ENCODE results near the gene B9D2. TPM values are rescaled to one million over a fixed set of nuclear protein-coding genes. Genes with fewer than 3 reads are reported as not detected.

B9D2 gene
- total RNA-seq, 1 experiment from 2014 or later = 7.3 TPM

DNA sequence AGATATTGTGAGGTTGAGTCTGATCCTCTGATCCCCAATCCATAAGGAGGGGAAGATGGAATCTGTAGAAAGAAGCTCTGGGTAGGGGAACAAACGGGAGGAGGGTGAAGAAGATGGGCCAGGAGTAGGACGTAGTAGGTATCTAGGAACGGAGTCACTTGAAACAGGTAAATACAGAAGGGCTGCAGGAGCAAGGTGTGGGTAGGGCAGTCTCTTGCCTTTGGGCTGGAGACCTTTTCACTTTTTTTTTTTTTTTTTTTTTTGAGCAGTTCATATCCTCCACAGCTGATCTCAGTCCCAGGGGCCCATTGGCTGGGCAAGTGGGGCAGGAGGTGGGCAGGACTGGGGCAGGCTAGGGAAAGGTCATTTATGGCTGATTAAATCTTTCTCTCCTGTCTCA, 35.1 kb upstream of the B9D2 start:
- intact Hi-C loops (cut with micrococcal nuclease) = no loop called here
- CTCF ChIA-PET = no interaction called here

DNA sequence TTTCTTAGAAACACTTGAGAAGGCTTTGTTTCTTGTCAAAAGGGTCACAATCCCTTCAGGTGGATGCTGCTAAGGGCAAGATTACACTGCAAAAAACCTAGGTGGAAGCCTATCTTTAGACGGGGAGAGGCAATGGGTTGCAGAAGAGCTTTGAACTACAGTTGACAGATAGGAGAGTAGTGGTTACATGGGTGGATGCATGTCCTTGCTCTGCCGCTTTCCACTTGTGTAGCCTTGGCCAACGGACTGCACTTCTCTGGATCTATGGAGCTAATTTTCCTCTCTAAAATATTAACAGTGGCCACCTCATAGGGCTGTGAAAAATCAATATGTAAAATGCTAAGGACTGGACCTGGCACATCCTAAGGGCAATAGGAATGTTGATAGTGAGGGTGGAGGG, 34.6 kb upstream of the B9D2 start:
- no peaks in the 10 kb centered on the region for H3K9me3 ChIP-seq (ENCODE audit: control insufficient read depth in 1 of 2, insufficient read depth in 1 of 2, low read depth in 1 of 2, low read length in 2 of 2)
- peak overlapping the region; percentile 60 to 93 for H3K4me3 ChIP-seq (replicated peaks in 1 of 2; ENCODE audit: low read depth in 1 of 2, low read length in 2 of 2)
- BruUV-seq (replicated peaks) = no TSS peak
- H3K4me1 ChIP-seq (ENCODE audit: control insufficient read depth in 1 of 2, insufficient read depth in 2 of 2, low read length in 2 of 2) = peaks cover 12 to 21% of the 10 kb centered on the region in 2 experiments
- H3K9me2 ChIP-seq (ENCODE audit: insufficient read depth) = no peaks in the 10 kb centered on the region
- no peaks in the 10 kb centered on the region for H4K20me1 ChIP-seq (ENCODE audit: insufficient read depth)
- peak overlapping the region; percentile 92 for H3K9ac ChIP-seq (ENCODE audit: low read length)
- intact Hi-C loops (cut with micrococcal nuclease) = no loop called here
- DNase-seq (ENCODE audit: low read depth, low spot score) (no peak), ATAC-seq (no peak)
- ChIA-PET POLR2A (no interaction called here), CTCF (no interaction called here), RAD21 (ENCODE audit: low non-redundant PET in 1 of 2, low total read pairs in 2 of 2, uncharacterized antibody in 2 of 2, unreplicated experiment in 2 of 2) (no interaction called here)
- H3K4me2 ChIP-seq (ENCODE audit: low read length) = peak overlapping the region; percentile 83
- no peaks in the 10 kb centered on the region for H3K27me3 ChIP-seq (ENCODE audit: insufficient read depth, low read length)
- no peak overlapping the region for H2AFZ ChIP-seq (ENCODE audit: low read depth, low read length, poor library complexity, severe bottlenecking)
- peaks cover 42% of the 10 kb centered on the region for H3K79me2 ChIP-seq (ENCODE audit: insufficient read depth, low read length)
- no peaks in the 10 kb centered on the region for H3K36me3 ChIP-seq (ENCODE audit: control insufficient read depth in 1 of 2, insufficient read depth in 2 of 2, low read length in 2 of 2)
- H3K27ac ChIP-seq (ENCODE audit: low read depth, low read length) = no peak overlapping the region
- TF ChIP-seq SRF (IDR thresholded peaks at IDR 0.05; ENCODE audit: low read depth) (no peak), SIN3A (IDR thresholded peaks at IDR 0.05; ENCODE audit: low read depth) (no peak), CEBPB (IDR thresholded peaks at IDR 0.05; ENCODE audit: low read depth) (no peak), ZFX (IDR thresholded peaks at IDR 0.05) (no peak), FOSL1 (IDR thresholded peaks at IDR 0.05; ENCODE audit: low read depth) (no peak), POLR2A (IDR thresholded peaks at IDR 0.05; ENCODE audit: borderline replicate concordance, extremely low read depth, insufficient read depth, insufficient read length) (no peak), EZH2phosphoT487 (IDR thresholded peaks at IDR 0.05; ENCODE audit: borderline replicate concordance) (no peak), YY1 (IDR thresholded peaks at IDR 0.05; ENCODE audit: extremely low read depth, insufficient replicate concordance, low read depth, low read length) (no peak), EZH2 (IDR thresholded peaks at IDR 0.05) (no peak), ELF1 (IDR thresholded peaks at IDR 0.05; ENCODE audit: borderline replicate concordance, low read depth) (no peak), EGR1 (IDR thresholded peaks at IDR 0.05; ENCODE audit: low read depth) (no peak)
- TF ChIP-seq, protein P1, sequence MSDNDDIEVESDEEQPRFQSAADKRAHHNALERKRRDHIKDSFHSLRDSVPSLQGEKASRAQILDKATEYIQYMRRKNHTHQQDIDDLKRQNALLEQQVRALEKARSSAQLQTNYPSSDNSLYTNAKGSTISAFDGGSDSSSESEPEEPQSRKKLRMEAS (IDR thresholded peaks at IDR 0.05) = no peak
- TF ChIP-seq, protein P2, sequence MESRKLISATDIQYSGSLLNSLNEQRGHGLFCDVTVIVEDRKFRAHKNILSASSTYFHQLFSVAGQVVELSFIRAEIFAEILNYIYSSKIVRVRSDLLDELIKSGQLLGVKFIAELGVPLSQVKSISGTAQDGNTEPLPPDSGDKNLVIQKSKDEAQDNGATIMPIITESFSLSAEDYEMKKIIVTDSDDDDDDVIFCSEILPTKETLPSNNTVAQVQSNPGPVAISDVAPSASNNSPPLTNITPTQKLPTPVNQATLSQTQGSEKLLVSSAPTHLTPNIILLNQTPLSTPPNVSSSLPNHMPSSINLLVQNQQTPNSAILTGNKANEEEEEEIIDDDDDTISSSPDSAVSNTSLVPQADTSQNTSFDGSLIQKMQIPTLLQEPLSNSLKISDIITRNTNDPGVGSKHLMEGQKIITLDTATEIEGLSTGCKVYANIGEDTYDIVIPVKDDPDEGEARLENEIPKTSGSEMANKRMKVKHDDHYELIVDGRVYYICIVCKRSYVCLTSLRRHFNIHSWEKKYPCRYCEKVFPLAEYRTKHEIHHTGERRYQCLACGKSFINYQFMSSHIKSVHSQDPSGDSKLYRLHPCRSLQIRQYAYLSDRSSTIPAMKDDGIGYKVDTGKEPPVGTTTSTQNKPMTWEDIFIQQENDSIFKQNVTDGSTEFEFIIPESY (IDR thresholded peaks at IDR 0.05; ENCODE audit: extremely low read depth, insufficient replicate concordance, low read length) = no peak
- TF ChIP-seq, protein P3, sequence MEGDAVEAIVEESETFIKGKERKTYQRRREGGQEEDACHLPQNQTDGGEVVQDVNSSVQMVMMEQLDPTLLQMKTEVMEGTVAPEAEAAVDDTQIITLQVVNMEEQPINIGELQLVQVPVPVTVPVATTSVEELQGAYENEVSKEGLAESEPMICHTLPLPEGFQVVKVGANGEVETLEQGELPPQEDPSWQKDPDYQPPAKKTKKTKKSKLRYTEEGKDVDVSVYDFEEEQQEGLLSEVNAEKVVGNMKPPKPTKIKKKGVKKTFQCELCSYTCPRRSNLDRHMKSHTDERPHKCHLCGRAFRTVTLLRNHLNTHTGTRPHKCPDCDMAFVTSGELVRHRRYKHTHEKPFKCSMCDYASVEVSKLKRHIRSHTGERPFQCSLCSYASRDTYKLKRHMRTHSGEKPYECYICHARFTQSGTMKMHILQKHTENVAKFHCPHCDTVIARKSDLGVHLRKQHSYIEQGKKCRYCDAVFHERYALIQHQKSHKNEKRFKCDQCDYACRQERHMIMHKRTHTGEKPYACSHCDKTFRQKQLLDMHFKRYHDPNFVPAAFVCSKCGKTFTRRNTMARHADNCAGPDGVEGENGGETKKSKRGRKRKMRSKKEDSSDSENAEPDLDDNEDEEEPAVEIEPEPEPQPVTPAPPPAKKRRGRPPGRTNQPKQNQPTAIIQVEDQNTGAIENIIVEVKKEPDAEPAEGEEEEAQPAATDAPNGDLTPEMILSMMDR (IDR thresholded peaks at IDR 0.05 in 2 of 3, conservative IDR thresholded peaks at IDR 0.05 in 1 of 3; ENCODE audit: borderline replicate concordance in 1 of 3, insufficient read depth in 1 of 3, low read depth in 2 of 3, low read length in 2 of 3) = no peak

More for the DNA sequence above, 35.1 kb upstream of the B9D2 start:
- peaks cover 12 to 21% of the 10 kb centered on the region in 2 experiments for H3K4me1 ChIP-seq (ENCODE audit: control insufficient read depth in 1 of 2, insufficient read depth in 2 of 2, low read length in 2 of 2)
- ChIA-PET RAD21 (ENCODE audit: low non-redundant PET in 1 of 2, low total read pairs in 2 of 2, uncharacterized antibody in 2 of 2, unreplicated experiment in 2 of 2) (no interaction called here), POLR2A (no interaction called here)
- no peaks in the 10 kb centered on the region for H3K27me3 ChIP-seq (ENCODE audit: insufficient read depth, low read length)
- peak overlapping the region; percentile 92 for H3K9ac ChIP-seq (ENCODE audit: low read length)
- no peaks in the 10 kb centered on the region for H3K36me3 ChIP-seq (ENCODE audit: control insufficient read depth in 1 of 2, insufficient read depth in 2 of 2, low read length in 2 of 2)
- no TSS peak for BruUV-seq (replicated peaks)
- H3K9me2 ChIP-seq (ENCODE audit: insufficient read depth) = no peaks in the 10 kb centered on the region
- no peaks in the 10 kb centered on the region for H3K9me3 ChIP-seq (ENCODE audit: control insufficient read depth in 1 of 2, insufficient read depth in 1 of 2, low read depth in 1 of 2, low read length in 2 of 2)
- peak overlapping the region; percentile 60 to 93 for H3K4me3 ChIP-seq (replicated peaks in 1 of 2; ENCODE audit: low read depth in 1 of 2, low read length in 2 of 2)
- ATAC-seq = no peak
- H4K20me1 ChIP-seq (ENCODE audit: insufficient read depth) = no peaks in the 10 kb centered on the region
- TF ChIP-seq EZH2phosphoT487 (IDR thresholded peaks at IDR 0.05; ENCODE audit: borderline replicate concordance) = no peak
- TF ChIP-seq YY1 (IDR thresholded peaks at IDR 0.05; ENCODE audit: extremely low read depth, insufficient replicate concordance, low read depth, low read length) = no peak
- TF ChIP-seq RAD21 (IDR thresholded peaks at IDR 0.05; ENCODE audit: low read depth) = no peak
- no peak for TF ChIP-seq ELF1 (IDR thresholded peaks at IDR 0.05; ENCODE audit: borderline replicate concordance, low read depth)
- TF ChIP-seq EZH2 (IDR thresholded peaks at IDR 0.05) = no peak
- TF ChIP-seq ZFX (IDR thresholded peaks at IDR 0.05) = no peak
- no peak for TF ChIP-seq TCF7L2 (IDR thresholded peaks at IDR 0.05; ENCODE audit: borderline replicate concordance, extremely low read depth, insufficient read depth, insufficient read length)
- TF ChIP-seq FOSL1 (IDR thresholded peaks at IDR 0.05; ENCODE audit: low read depth) = no peak
- TF ChIP-seq JUND (IDR thresholded peaks at IDR 0.05) = no peak
- TF ChIP-seq SIN3A (IDR thresholded peaks at IDR 0.05; ENCODE audit: low read depth) = no peak
- no peak for TF ChIP-seq CBX3 (IDR thresholded peaks at IDR 0.05; ENCODE audit: low read depth)
- TF ChIP-seq, protein P1 (IDR thresholded peaks at IDR 0.05) = no peak
- TF ChIP-seq CEBPB (IDR thresholded peaks at IDR 0.05; ENCODE audit: low read depth) = no peak
- no peak overlapping the region for H3K27ac ChIP-seq (ENCODE audit: low read depth, low read length)
- peaks cover 42% of the 10 kb centered on the region for H3K79me2 ChIP-seq (ENCODE audit: insufficient read depth, low read length)
- H2AFZ ChIP-seq (ENCODE audit: low read depth, low read length, poor library complexity, severe bottlenecking) = no peak overlapping the region
- no peak for DNase-seq (ENCODE audit: low read depth, low spot score)
- H3K4me2 ChIP-seq (ENCODE audit: low read length) = peak overlapping the region; percentile 83
